Measurements from ENCODE around the gene ZDHHC8. TPM values are rescaled to one million over a fixed set of nuclear protein-coding genes. Genes with fewer than 3 reads are reported as not detected.

The ZDHHC8 gene
- total RNA-seq, 1 donor from 2014 or later, result 24.5 TPM

- no peak for ATAC-seq
These were observed 49.7 kb downstream of the ZDHHC8 start for GRCh38 chr22:20181194-20181883.

DNA sequence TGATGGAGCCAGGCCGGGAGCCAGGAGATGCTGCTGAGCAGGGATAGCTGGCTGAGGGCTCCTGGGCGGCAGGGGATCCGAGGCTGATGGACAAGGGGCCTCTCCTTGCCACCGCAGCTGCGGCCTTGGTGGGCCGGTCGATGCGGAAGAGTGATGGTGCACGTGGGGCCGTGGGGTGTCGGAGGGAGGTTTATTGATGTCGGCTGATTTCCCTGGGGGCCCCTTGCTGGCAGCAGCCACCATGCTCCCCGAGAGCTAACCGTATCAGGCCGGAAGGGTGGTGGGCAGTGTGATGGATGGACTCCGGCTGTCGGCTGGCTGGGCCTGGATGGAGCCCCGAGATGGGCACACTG lies 50.3 kb downstream of the ZDHHC8 start:
- no peak for ATAC-seq

DNA sequence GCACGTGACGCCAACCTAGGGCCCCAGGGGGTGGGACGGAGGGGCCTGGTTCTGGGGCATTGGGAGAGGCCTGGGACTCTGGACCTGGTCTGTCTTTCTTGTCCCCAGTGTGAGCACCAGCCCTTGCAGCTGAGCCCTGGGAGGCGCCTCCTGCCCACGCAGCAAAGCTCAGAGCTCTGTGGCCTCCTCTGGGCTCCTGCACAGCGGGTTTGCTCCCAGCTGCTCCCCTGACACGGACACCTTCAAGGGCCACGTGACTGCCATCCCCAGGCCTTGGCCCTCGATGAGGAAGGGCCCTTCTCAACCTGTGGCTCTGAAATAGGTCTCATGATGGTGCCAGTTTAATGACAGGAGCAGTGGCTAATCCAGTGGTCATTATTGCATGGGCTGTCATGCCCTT lies 50.8 kb downstream of the ZDHHC8 start:
- no peak for ATAC-seq

DNA sequence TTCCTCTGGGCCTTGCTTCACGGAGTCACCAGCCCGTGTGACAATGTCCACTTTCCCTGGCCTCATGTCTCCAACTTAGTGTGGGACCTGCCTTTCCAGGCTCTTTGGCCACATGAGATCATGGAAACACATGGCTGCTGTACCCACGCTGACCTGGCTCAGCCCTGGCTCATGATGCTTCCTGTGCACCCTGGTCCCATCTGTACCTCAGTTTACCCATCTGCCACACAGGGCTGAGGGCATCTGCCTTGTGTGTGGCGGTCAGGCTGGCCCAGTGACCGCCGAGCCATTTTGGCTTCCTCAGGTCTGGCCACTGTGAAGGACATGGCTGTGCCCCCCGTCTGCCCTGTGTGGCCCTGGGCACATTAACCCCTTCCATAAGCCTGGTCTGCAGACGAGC lies 51.5 kb downstream of the ZDHHC8 start:
- ATAC-seq, result no peak

- ATAC-seq, result no peak
These were observed 52.2 kb downstream of the ZDHHC8 start for GRCh38 chr22:20183823-20184222.

DNA sequence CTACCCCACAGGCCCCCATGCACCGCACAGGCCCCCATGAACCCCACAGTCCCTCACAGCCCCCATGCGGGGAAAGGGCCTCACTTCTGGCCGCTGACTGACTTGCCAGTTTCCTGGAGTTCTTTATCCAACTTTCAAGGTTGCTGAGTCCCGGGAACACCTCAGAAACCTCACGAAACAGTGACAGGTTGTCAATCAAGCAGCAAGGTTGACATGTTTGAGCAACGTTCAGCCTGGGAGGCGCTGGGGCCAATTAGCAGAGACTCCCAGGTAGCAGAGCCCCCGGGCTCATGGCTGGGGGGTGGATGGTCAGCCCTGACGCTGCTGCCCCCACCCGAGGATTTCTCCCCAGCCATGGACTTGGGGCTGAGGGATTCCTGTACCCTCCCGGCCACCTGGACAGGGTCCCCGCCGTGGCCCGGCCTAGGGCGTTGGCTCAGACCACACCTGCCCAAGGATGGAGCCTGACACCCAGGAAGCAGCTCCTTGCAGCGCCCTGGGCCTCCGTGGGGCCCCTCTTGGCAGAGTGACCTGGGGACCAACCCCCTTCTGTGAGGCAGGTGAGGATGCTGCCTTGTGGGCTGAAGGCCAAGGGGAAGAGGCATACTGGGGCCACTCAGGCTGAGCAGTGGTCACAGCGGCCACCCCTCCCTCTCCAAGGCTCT lies 53.0 kb downstream of the ZDHHC8 start:
- no peak for ATAC-seq

- ATAC-seq, result no peak
These were observed 54.1 kb downstream of the ZDHHC8 start for GRCh38 chr22:20185750-20186149.

DNA sequence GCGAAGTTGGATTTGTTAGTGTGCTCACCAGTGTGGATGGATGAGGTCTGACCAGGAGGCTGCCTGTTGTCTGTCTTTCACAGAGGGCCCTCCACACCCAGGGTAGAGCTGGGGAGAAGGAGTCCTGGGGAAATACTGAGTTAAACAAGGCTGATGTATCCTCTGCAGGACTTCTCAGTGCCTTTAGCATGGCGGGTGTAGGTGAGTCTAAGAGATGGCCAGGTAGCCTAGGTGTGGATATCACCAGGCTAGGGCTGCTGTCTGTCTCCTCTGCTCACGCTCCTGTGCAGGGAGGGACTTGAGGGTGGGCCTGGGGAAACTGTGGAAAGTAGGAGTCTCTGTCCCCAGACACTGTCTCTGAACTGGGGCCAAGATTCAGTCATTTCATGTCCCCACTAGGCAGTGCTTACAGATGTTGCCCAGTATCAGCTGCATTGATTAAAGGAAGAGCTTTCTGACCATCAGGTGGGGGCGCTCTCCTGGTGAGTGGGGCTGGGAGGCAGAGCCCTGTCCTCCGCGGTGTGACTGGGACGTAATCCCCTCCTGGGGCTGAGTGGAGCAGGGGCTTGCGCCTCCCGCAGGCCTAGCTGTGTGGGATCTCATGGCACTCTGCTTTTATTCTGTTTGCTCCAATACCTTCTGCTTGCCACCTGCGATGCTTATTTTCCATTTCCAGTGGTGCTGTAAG lies 54.7 kb downstream of the ZDHHC8 start:
- ATAC-seq, result no peak

- ATAC-seq, result no peak
These were observed 55.4 kb downstream of the ZDHHC8 start for GRCh38 chr22:20186871-20187546.

DNA sequence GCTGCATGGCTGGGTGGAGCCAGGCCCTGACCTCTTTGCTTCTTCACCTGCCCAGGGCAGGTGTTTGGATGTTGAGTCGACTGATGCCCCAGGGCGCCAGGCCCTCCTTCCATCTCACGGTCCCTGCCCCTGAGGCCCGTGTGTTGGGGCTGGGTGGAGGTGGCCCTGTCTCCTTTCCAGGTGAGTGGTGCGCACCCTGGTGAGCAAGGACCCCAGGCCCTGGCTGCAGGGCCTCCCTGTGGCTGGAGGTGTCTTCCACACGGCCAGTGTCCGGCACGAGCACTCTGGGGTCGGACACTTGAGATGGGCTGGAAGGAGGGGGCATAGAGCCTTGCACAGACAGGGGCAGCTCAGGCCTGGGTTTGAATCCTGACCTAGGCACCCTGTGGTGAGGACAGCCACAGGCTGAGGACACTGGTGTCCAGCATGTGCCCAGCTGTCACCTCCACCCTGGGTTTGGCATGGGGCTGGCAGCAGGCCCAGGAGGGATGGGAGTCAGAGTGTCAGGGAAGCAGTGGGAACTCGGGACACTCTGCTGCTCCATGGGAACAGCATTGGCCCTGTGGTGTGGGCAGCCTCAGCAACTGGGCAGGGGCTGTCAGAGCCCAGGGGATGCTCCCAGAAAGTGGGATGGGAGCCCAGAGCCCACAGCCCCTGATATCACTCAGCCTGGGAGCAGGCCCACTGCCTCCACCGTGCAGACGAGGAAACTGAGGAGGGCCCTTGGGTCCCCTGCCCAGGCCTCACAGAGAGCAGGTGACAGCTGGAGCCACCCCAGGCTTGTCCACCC lies 56.4 kb downstream of the ZDHHC8 start:
- ATAC-seq, result no peak

- ATAC-seq, result no peak
These were observed 56.9 kb downstream of the ZDHHC8 start for GRCh38 chr22:20188567-20188877.

- no peak for ATAC-seq
These were observed 59.5 kb downstream of the ZDHHC8 start for GRCh38 chr22:20191000-20191515.

- ATAC-seq, result no peak
These were observed 60.2 kb downstream of the ZDHHC8 start for GRCh38 chr22:20191803-20192202.

GRCh38 chr22:20192293-20192971 lies 60.8 kb downstream of the ZDHHC8 start:
- ATAC-seq, result no peak

GRCh38 chr22:20192972-20193760 lies 61.6 kb downstream of the ZDHHC8 start:
- ATAC-seq, result no peak

DNA sequence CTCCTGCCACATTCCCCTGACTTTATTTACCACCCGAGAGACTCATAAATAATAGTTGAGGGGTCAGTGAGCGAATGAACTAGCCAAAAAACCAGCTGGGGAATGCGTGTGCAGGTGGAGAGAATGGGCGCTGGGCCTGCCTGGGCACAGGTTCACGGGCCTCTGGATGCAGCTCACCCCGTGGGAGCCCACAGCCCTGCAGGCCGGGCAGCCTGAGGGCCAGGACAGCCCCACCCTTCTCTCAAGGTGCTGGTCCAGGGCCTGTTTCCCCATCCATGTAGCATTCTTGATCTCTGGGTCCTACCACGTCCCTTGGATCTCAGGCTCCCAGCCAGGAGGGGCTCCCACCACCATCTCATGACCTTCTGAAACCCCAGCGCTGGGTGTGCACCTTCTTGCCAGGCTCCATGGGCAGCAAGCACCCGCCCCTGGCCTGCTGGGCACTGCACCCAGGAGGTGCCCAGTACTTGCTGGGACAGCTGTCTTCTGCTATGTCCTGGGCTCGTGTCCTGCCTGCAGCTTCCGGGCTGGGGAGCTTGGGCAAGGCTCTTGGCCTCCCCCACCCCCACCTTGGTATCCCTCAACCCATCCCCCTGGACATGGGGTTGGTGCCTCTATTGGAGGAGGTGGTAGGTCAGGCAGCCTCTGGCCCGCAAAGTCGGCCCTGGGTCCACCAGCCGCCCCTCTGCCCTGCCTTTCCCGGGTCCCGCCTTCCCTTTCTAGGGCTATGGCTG lies 62.3 kb downstream of the ZDHHC8 start:
- ATAC-seq, result no peak

GRCh38 chr22:20194681-20195593 lies 63.3 kb downstream of the ZDHHC8 start:
- ATAC-seq, result no peak

GRCh38 chr22:20196094-20196842 lies 64.7 kb downstream of the ZDHHC8 start:
- no peak for ATAC-seq
